Neutrophil (primary cell): ENCODE data around the gene POLR2J3.
"Not testable (repeated sequence)": the region's sequence is repeated elsewhere in the genome, so short reads cannot be mapped to it uniquely, and the experiment has no call there.

ENCODE experiments used
- H3K27ac ChIP-seq: fragments of 200-600 bp; sonication (generic); 2 replicates; pipeline ENCODE4 v1.5.1; 2016; ENCODE audit warnings: mild to moderate bottlenecking, moderate library complexity
- H3K27me3 ChIP-seq: fragments of 200-600 bp; sonication (generic); 2 replicates; pipeline ENCODE4 v1.6.0; 2016; ENCODE audit warnings: mild to moderate bottlenecking
- H3K36me3 ChIP-seq: fragments of 200-600 bp; sonication (generic); 2 replicates; pipeline ENCODE4 v1.5.1; 2017
- H3K4me1 ChIP-seq, 2 experiments: fragments of 200-600 bp in 1 of 2; sonication (generic) in 1 of 2; 1 replicate in 1 of 2; 2 replicates in 1 of 2; pipeline versions ENCODE4 v1.5.1 to v1.6.1; 2013 to 2016; ENCODE audit warnings: low read depth in 1 of 2, low read length in 1 of 2, mild to moderate bottlenecking in 1 of 2, moderate library complexity in 1 of 2; ENCODE audit not compliant: control insufficient read depth in 1 of 2, insufficient read depth in 1 of 2
- H3K4me3 ChIP-seq, 2 experiments: fragments of 200-600 bp in 1 of 2; sonication (generic) in 1 of 2; 1 replicate in 1 of 2; 2 replicates in 1 of 2; pipeline ENCODE4 v1.5.1; 2013 to 2016; ENCODE audit warnings: low read depth in 1 of 2, low read length in 1 of 2, mild to moderate bottlenecking in 1 of 2, moderate library complexity in 1 of 2
- H3K9me3 ChIP-seq: fragments of 200-600 bp; sonication (generic); 2 replicates; pipeline ENCODE4 v1.5.1; 2016

The POLR2J3 gene

DNA sequence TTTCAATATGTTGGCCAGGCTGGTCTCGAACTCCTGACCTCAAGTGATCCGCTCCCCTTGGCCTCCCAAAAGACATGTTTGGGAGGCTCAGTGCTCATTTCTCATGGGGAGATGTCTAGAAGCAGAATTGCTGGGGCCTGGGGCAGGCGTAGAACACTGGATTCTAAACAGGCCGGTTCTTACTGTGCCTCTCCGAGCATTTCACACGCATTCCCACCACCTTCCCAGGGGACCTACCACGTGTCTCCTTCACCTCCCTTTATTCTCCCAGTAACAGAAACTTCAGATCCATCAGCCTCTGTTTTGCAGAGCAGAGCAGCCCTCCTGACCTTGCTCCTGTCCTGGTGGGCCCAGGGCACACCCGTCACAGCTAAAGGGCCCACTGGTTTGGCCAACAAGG is 45.2 kb downstream of the POLR2J3 start:
- not testable (repeated sequence) for H3K27ac ChIP-seq, H3K9me3 ChIP-seq, H3K36me3 ChIP-seq, H3K4me1 ChIP-seq, H3K4me3 ChIP-seq, H3K27me3 ChIP-seq

DNA sequence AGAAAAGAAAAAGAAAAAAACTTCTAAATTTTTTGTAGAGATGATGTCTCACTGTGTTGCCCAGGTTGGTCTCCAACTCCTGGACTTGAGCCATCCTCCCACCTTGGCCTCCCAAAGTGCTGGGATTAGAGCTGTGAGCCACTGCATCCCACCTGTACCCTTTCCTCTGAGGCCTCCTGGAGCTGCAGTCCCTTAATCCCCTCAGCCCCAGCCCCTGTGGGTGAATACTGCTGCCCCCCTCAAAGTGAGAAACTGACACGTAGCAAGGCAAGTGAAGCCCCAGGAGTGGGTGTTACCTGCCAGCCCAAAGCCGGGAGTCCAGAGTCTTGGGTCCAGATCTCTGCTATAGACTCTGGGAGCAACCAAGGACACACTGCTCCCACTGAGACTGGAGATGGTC is 47.6 kb downstream of the POLR2J3 start:
- not testable (repeated sequence) for H3K27me3 ChIP-seq, H3K4me1 ChIP-seq, H3K27ac ChIP-seq, H3K4me3 ChIP-seq, H3K36me3 ChIP-seq, H3K9me3 ChIP-seq

DNA sequence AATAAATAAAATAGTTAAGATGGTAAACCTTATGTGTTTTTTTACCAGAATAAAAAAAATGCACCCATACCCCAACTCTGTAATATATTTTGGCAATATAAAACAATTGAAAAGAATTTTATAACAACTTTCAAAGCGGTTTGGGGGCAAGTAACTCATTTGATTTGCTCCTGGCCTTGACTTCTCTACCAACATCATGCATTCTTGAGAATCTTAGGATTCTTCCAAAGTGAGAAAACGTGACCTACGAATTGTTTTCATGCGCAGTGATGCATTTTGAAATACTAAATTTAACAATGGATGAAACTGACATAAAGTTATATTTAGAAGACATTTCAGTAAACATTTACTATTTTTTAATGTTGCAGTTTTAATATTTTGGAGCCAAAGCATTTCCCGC is 51.6 kb downstream of the POLR2J3 start:
- H3K36me3 ChIP-seq, H3K9me3 ChIP-seq, H3K4me3 ChIP-seq, H3K4me1 ChIP-seq, H3K27me3 ChIP-seq, H3K27ac ChIP-seq: not testable (repeated sequence)

DNA sequence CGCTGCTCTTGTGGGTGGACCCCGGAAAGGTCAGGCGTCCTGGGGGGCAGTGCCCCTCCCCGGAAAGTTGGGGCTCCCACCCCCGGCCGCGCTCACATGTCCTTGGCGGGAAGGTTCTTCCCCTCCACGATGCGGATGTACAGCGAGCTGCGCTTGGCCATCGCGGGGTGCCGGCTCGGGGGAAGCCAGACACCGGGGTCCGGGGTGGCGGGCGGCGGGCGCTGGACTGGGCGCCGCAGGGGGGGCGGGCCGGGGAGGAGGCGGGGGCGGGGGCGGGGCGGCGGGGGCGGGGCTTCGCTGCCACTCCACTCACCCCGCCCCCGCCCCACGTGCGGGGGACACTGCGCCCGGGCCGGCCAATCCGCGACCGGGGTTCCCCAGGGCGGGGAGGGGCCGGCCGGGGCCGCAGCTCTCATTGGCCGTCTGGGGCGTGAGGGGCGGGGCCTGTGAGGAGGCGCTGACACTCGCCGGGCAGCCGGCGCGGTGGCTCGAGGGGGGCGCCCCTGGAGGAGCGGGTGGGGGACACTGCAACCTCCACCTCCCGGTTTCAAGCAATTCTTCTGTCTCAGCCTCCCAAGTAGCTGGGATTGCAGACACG is 54.7 kb downstream of the POLR2J3 start, which contains the start of gene RASA4B:
RASA4B (minus strand) TSS at position 228 of the 598 bp plus-strand sequence; CDS start at position 161, 67 bp downstream.
- not testable (repeated sequence) for H3K27me3 ChIP-seq, H3K9me3 ChIP-seq, H3K27ac ChIP-seq, H3K4me1 ChIP-seq, H3K4me3 ChIP-seq, H3K36me3 ChIP-seq
